SK-N-SH (cell line): ENCODE results near the gene PLEK2. TPM values are rescaled to one million over a fixed set of nuclear protein-coding genes. Genes with fewer than 3 reads are reported as not detected.

ENCODE experiments used
- CTCF ChIA-PET: fragments of 300-600, 350-600 bp; formaldehyde crosslinking; extraction: SDS; loops from one replicate; lab custom pipeline; 2021; lab: Yijun Ruan, JAX
- POLR2A ChIA-PET: fragments of 350-600 bp; sonication (Branson Sonifier 250); formaldehyde crosslinking; extraction: SDS; loops from one replicate; lab custom pipeline; 2020; ENCODE audit warnings: antibody characterized with exemption, inconsistent platforms; lab: Yijun Ruan, JAX
- DNase-seq: peaks from one replicate; pipeline ENCODE4 v3.0.0; 2012
- H2AFZ ChIP-seq: fragments of 200-600 bp; sonication (generic); 2 replicates; pipeline ENCODE4 v1.8.1; 2016; ENCODE audit warnings: antibody characterized with exemption, mild to moderate bottlenecking, low read depth
- H3F3A ChIP-seq: fragments of 200-600 bp; sonication (generic); replicated peaks from 2 replicates; pipeline ENCODE3; 2016; ENCODE audit warnings: antibody characterized with exemption, mild to moderate bottlenecking; ENCODE audit not compliant: insufficient read depth
- H3K27ac ChIP-seq, 2 experiments: fragments of 200-500 bp in 1 of 2; fragments of 200-600 bp in 1 of 2; sonication (Bioruptor generic) in 1 of 2; sonication (generic), shearing (Covaris generic) in 1 of 2; 2 replicates each; pipeline versions ENCODE4 v1.5.1 to v1.6.1; 2014 to 2016; ENCODE audit warnings: low read depth in 2 of 2, inconsistent platforms in 1 of 2, low read length in 1 of 2, mild to moderate bottlenecking in 1 of 2, mixed read lengths in 1 of 2
- H3K27me3 ChIP-seq: fragments of 200-600 bp; sonication (generic), shearing (Covaris generic); 2 replicates; pipeline ENCODE4 v1.6.1; 2016; ENCODE audit warnings: mixed run types; ENCODE audit not compliant: insufficient read depth
- H3K36me3 ChIP-seq, 2 experiments: fragments of 200-500 bp in 1 of 2; fragments of 200-600 bp in 1 of 2; sonication (Bioruptor generic) in 1 of 2; sonication (generic) in 1 of 2; replicated peaks in 1 of 2; 2 replicates each; pipeline versions ENCODE3 to v1.5.1; 2014 to 2016; ENCODE audit warnings: low read length in 1 of 2, mild to moderate bottlenecking in 1 of 2; ENCODE audit not compliant: insufficient read depth in 2 of 2, control insufficient read depth in 1 of 2
- H3K4me1 ChIP-seq, 2 experiments: fragments of 200-500 bp in 1 of 2; fragments of 200-600 bp in 1 of 2; sonication (Bioruptor generic) in 1 of 2; sonication (generic), shearing (Covaris generic) in 1 of 2; 2 replicates each; pipeline versions ENCODE4 v1.5.1 to v1.6.1; 2014 to 2016; ENCODE audit warnings: low read depth in 1 of 2, low read length in 1 of 2, mixed run types in 1 of 2; ENCODE audit not compliant: insufficient read depth in 2 of 2, control insufficient read depth in 1 of 2
- H3K4me2 ChIP-seq: fragments of 200-600 bp; sonication (generic), shearing (Covaris generic); 2 replicates; pipeline ENCODE4 v1.6.1; 2017; ENCODE audit warnings: mixed run types
- H3K4me3 ChIP-seq, 2 experiments: fragments of 200-500 bp in 1 of 2; fragments of 200-600 bp in 1 of 2; sonication (Bioruptor generic) in 1 of 2; sonication (generic), shearing (Covaris generic) in 1 of 2; 2 replicates each; pipeline versions ENCODE4 v1.5.1 to v1.8.1; 2014 to 2016; ENCODE audit warnings: low read depth in 2 of 2, inconsistent platforms in 1 of 2, low read length in 1 of 2, mild to moderate bottlenecking in 1 of 2, mixed read lengths in 1 of 2, moderate library complexity in 1 of 2
- H3K79me2 ChIP-seq: fragments of 200-600 bp; sonication (generic); 2 replicates; pipeline ENCODE4 v1.8.1; 2017; ENCODE audit warnings: mild to moderate bottlenecking; ENCODE audit not compliant: insufficient read depth
- H3K9ac ChIP-seq: fragments of 200-600 bp; sonication (generic); 2 replicates; pipeline ENCODE4 v1.6.1; 2017; ENCODE audit warnings: mixed run types
- H3K9me2 ChIP-seq: fragments of 200-600 bp; sonication (generic); 2 replicates; pipeline ENCODE4 v1.6.1; 2017; ENCODE audit warnings: mixed run types
- H3K9me3 ChIP-seq: fragments of 200-600 bp; sonication (generic); 2 replicates; pipeline ENCODE4 v1.6.1; 2017; ENCODE audit warnings: mixed run types, mild to moderate bottlenecking, moderate library complexity
- H4K20me1 ChIP-seq: fragments of 200-600 bp; sonication (generic); 2 replicates; pipeline ENCODE4 v1.6.1; 2017; ENCODE audit warnings: mild to moderate bottlenecking, mixed run types; ENCODE audit not compliant: insufficient read depth
- CTCF ChIP-seq: fragments of 200-600 bp; sonication (generic); IDR thresholded peaks from 2 replicates; pipeline ENCODE4 v1.6.1; 2017; ENCODE audit warnings: antibody characterized with exemption, mild to moderate bottlenecking, moderate library complexity
- GATA2 ChIP-seq: sonication (generic); formaldehyde crosslinking; IDR thresholded peaks from 2 replicates; pipeline ENCODE4 v1.5.0; 2020; ENCODE audit warnings: mild to moderate bottlenecking, missing genetic modification reagents
- IRF3 ChIP-seq: fragments of 150-350 bp; IDR thresholded peaks from 2 replicates; pipeline ENCODE4 v1.6.1; 2016; ENCODE audit warnings: mild to moderate bottlenecking, low read depth, low read length
- MAX ChIP-seq: IDR thresholded peaks from 2 replicates; pipeline ENCODE4 v1.4.0; 2012; ENCODE audit warnings: low read depth
- MXI1 ChIP-seq: IDR thresholded peaks from 2 replicates; pipeline ENCODE4 v1.6.1; 2012; ENCODE audit warnings: mild to moderate bottlenecking, low read depth, low read length, improper control_type of control experiment
- REST ChIP-seq: IDR thresholded peaks from 2 replicates; pipeline ENCODE4 v1.6.1; 2012; ENCODE audit warnings: mild to moderate bottlenecking, low read depth, low read length, moderate library complexity
- TEAD4 ChIP-seq: IDR thresholded peaks from 2 replicates; pipeline ENCODE4 v1.4.0; 2012; ENCODE audit warnings: mild to moderate bottlenecking, borderline replicate concordance; ENCODE audit not compliant: insufficient read depth
- ZBTB33 ChIP-seq: IDR thresholded peaks from 2 replicates; pipeline ENCODE4 v1.4.0; 2012; ENCODE audit warnings: low read depth, borderline replicate concordance
- WGBS: methylation state at CpG from one replicate; pipeline ENCODE4 v1.1.6; 2017; ENCODE audit warnings: low lambda C conversion rate; 5-methylcytosine and 5-hydroxymethylcytosine counted together
- polyA plus RNA-seq, 3 experiments: library from polyadenylated mRNA; depleted of rRNA; stranded (reverse); fragments of >200 nt; gene quantifications; 2 replicates each; pipeline ENCODE4 v1.2.3, GENCODE V29; 2012

PLEK2 gene
- polyA plus RNA-seq, 1 of the 3 experiments (the other 2 are of a cell fraction), result 0.56 TPM

GRCh38 chr14:67385618-67386017, 26.3 kb downstream of the PLEK2 start:
- no peak overlapping the region for H2AFZ ChIP-seq
- H3K4me1 ChIP-seq, result no peaks in the 10 kb centered on the region; a peak in 1 of 4 replicates
- H3K4me3 ChIP-seq, result no peak overlapping the region
- no peak overlapping the region for H3K4me2 ChIP-seq
- no peak overlapping the region for H3K27ac ChIP-seq
- no peak for DNase-seq
- POLR2A ChIA-PET, result no interaction called here
- WGBS, result 100% methylated on average over 2 of the region's 2 CpGs
- no peaks in the 10 kb centered on the region for H4K20me1 ChIP-seq
- no peak overlapping the region for H3K9ac ChIP-seq
- no peaks in the 10 kb centered on the region for H3K27me3 ChIP-seq
- no peaks in the 10 kb centered on the region for H3K9me3 ChIP-seq
- peaks cover 17% of the 10 kb centered on the region for H3F3A ChIP-seq
- H3K9me2 ChIP-seq, result no peaks in the 10 kb centered on the region
- H3K36me3 ChIP-seq, result peaks cover 61 to 69% of the 10 kb centered on the region in 2 experiments
- CTCF ChIA-PET, result interaction anchor here (1.4 to 1.6 kb wide), 4 partner anchors 26 to 319 kb away, joined by 3 to 4 read pairs (median 4); partner anchors contain the start of genes ATP6V1D and EIF2S1
- no peaks in the 10 kb centered on the region for H3K79me2 ChIP-seq
- TF ChIP-seq REST (no peak), GATA2 (CRISPR knock-in tag) (no peak), CTCF (no peak), TEAD4 (no peak), IRF3 (no peak)

- 97% methylated on average over 2 of the region's 2 CpGs for WGBS
- no peaks in the 10 kb centered on the region for H4K20me1 ChIP-seq
- POLR2A ChIA-PET, result no interaction called here
- no peak overlapping the region for H3K9ac ChIP-seq
- CTCF ChIA-PET, result interaction anchor here (1.4 kb wide), 1 partner anchor 319 kb away, joined by 4 read pairs; no protein-coding TSS in a partner anchor
- peaks cover 66 to 74% of the 10 kb centered on the region in 2 experiments for H3K36me3 ChIP-seq
- no peaks in the 10 kb centered on the region for H3K9me2 ChIP-seq
- peaks cover 17% of the 10 kb centered on the region for H3F3A ChIP-seq
- H3K27ac ChIP-seq, result no peak overlapping the region
- no peak overlapping the region for H2AFZ ChIP-seq
- H3K4me3 ChIP-seq, result no peak overlapping the region
- H3K4me2 ChIP-seq, result no peak overlapping the region
- no peaks in the 10 kb centered on the region for H3K27me3 ChIP-seq
- DNase-seq, result no peak
- H3K79me2 ChIP-seq, result 0 out of 2 replicates have a peak, but pooled peaks cover under 1% of the 10 kb centered on the region
- H3K4me1 ChIP-seq, result no peaks in the 10 kb centered on the region
- no peaks in the 10 kb centered on the region for H3K9me3 ChIP-seq
- TF ChIP-seq GATA2 (CRISPR knock-in tag), result no peak
- no peak for TF ChIP-seq MXI1
- no peak for TF ChIP-seq CTCF
- no peak for TF ChIP-seq ZBTB33
- TF ChIP-seq MAX, result no peak
- no peak for TF ChIP-seq REST
These were observed 26.8 kb downstream of the PLEK2 start for GRCh38 chr14:67385120-67385519.
